Measurements from ENCODE around the gene TSPAN3. TPM values are rescaled to one million over a fixed set of nuclear protein-coding genes. Genes with fewer than 3 reads are reported as not detected.

The TSPAN3 gene
- total and polyA plus RNA-seq, 7 donors: 146 to 330 (median 210) TPM

GRCh38 chr15:77083381-77084160 is 12.7 kb upstream of the TSPAN3 start:
- Histone ChIP-seq H3K4me3 (peak overlapping the region; percentile 37), H3K27ac (peak overlapping the region; percentile 79)
- TF ChIP-seq, protein P1, sequence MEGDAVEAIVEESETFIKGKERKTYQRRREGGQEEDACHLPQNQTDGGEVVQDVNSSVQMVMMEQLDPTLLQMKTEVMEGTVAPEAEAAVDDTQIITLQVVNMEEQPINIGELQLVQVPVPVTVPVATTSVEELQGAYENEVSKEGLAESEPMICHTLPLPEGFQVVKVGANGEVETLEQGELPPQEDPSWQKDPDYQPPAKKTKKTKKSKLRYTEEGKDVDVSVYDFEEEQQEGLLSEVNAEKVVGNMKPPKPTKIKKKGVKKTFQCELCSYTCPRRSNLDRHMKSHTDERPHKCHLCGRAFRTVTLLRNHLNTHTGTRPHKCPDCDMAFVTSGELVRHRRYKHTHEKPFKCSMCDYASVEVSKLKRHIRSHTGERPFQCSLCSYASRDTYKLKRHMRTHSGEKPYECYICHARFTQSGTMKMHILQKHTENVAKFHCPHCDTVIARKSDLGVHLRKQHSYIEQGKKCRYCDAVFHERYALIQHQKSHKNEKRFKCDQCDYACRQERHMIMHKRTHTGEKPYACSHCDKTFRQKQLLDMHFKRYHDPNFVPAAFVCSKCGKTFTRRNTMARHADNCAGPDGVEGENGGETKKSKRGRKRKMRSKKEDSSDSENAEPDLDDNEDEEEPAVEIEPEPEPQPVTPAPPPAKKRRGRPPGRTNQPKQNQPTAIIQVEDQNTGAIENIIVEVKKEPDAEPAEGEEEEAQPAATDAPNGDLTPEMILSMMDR (IDR thresholded peaks at IDR 0.05): no peak

GRCh38 chr15:77081971-77082370 is 11.1 kb upstream of the TSPAN3 start:
- H3K27ac ChIP-seq: no peak overlapping the region
- no peak overlapping the region for H3K4me3 ChIP-seq
- TF ChIP-seq, protein P1 (IDR thresholded peaks at IDR 0.05): no peak
- H3K36me3 ChIP-seq (ENCODE audit: insufficient read depth in 1 of 2, low read depth in 1 of 2): no peaks in the 10 kb centered on the region
- ATAC-seq: no peak
- DNase-seq: no peak
- 72 to 80% (median 78%) methylated on average over 5 of the region's 5 CpGs for WGBS, 3 donors
- H3K4me1 ChIP-seq: peaks cover 6% of the 10 kb centered on the region
- no peaks in the 10 kb centered on the region for H3K27me3 ChIP-seq (ENCODE audit: insufficient read depth in 3 of 3, low read length in 2 of 3)
- intact Hi-C loops (cut with DNase I): loop anchor here in 1 of 2 donors (5.0 kb wide), 1 partner anchor 35 kb away; no protein-coding TSS in a partner anchor
- H3K9me3 ChIP-seq: no peaks in the 10 kb centered on the region

More at GRCh38 chr15:77083381-77084160, 12.7 kb upstream of the TSPAN3 start:
- H3K4me1 ChIP-seq: peaks cover 6% of the 10 kb centered on the region
- intact Hi-C loops (cut with DNase I): loop anchor here in 1 of 2 donors (5.0 kb wide), 1 partner anchor 36 kb away; no protein-coding TSS in a partner anchor
- H3K27me3 ChIP-seq (ENCODE audit: insufficient read depth in 3 of 3, low read length in 2 of 3): no peaks in the 10 kb centered on the region
- no peaks in the 10 kb centered on the region for H3K36me3 ChIP-seq (ENCODE audit: insufficient read depth in 1 of 2, low read depth in 1 of 2)
- ATAC-seq: peak; percentile 86 to 92 (median 90)
- peak; percentile 76 to 83 for DNase-seq
- WGBS, 3 donors: 11 to 17% (median 12%) methylated on average over 21 of the region's 21 CpGs
- H3K9me3 ChIP-seq: no peaks in the 10 kb centered on the region

- H3K36me3 ChIP-seq (ENCODE audit: insufficient read depth in 1 of 2, low read depth in 1 of 2): no peaks in the 10 kb centered on the region
- no peaks in the 10 kb centered on the region for H3K4me1 ChIP-seq
- no peaks in the 10 kb centered on the region for H3K27me3 ChIP-seq (ENCODE audit: insufficient read depth in 3 of 3, low read length in 2 of 3)
- TF ChIP-seq, protein P1 (IDR thresholded peaks at IDR 0.05): no peak
- WGBS, 3 donors: 42 to 54% (median 49%) methylated on average over 4 of the region's 4 CpGs
- intact Hi-C loops (cut with DNase I): no loop called here
- peak in 1 of 4 donors; percentile 34 for ATAC-seq
- no peak for DNase-seq
- no peak overlapping the region for H3K27ac ChIP-seq
- H3K4me3 ChIP-seq: no peak overlapping the region
- H3K9me3 ChIP-seq: no peaks in the 10 kb centered on the region
Measured at GRCh38 chr15:77076323-77076915, 5.5 kb upstream of the TSPAN3 start.

- ATAC-seq: peak in 3 of 4 donors; percentile 31 to 61 (median 45)
- Histone ChIP-seq H3K4me3 (no peak overlapping the region), H3K4me1 (peaks cover 4% of the 10 kb centered on the region), H3K9me3 (no peaks in the 10 kb centered on the region), H3K27me3 (ENCODE audit: insufficient read depth in 3 of 3, low read length in 2 of 3) (no peaks in the 10 kb centered on the region), H3K27ac (no peak overlapping the region), H3K36me3 (ENCODE audit: insufficient read depth in 1 of 2, low read depth in 1 of 2) (no peaks in the 10 kb centered on the region)
- WGBS, 3 donors: 46 to 48% (median 48%) methylated on average over 9 of the region's 9 CpGs
- no peak for DNase-seq
- intact Hi-C loops (cut with DNase I): no loop called here
- TF ChIP-seq, protein P1 (IDR thresholded peaks at IDR 0.05): peak; percentile 13
Measured at GRCh38 chr15:77075528-77075927, 4.6 kb upstream of the TSPAN3 start.

Data from psoas muscle (tissue), 8 donors.